ENCODE measurements around the gene NRG4.

GRCh38 chr15:75966073-75966472 lies 46.2 kb downstream of the NRG4 start:
- TF ChIP-seq POLR2A (IDR thresholded peaks at IDR 0.05) (no peak), CTCF (IDR thresholded peaks at IDR 0.05) (no peak)
